ENCODE data around the gene ATP10A. TPM values are rescaled to one million over a fixed set of nuclear protein-coding genes. Genes with fewer than 3 reads are reported as not detected.
A peak's percentile ranks its signal among the peaks of the same experiment; 100 is the strongest.

ATP10A gene
- total and polyA plus RNA-seq, 9 of the 15 experiments (the other 6 are each of a cell fraction or from before 2014, with no cell fraction given): 0.09 TPM; not detected in 8

DNA sequence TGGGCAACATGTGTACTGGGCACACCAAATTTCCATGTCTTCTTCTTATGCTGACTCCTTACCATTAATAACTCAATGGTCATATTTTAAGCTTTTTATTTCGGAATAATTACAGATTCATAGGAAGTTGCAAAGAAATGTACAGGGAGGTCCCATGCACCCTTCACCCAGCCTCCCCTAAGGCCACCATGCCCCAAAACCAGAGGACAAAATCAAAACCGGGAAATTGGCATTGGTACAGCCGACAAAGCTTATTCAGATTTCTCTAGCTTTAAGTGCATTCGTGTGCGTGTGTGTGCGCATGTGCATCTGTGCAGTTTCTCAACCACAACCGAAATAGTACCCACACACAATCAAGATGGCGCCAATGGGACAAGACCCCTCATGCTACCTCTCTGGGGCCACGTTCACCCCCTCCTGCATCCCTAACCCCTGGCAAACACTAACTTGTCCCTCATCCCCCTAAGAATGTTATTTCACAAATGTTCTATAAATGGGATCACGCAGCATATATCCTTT is 23.4 kb downstream of the ATP10A start:
- Histone ChIP-seq H3K36me3 (ENCODE audit: control insufficient read depth, insufficient read depth, low read length) (no peaks in the 10 kb centered on the region), H3K27ac (ENCODE audit: extremely low read depth, low read depth, low read length) (no peak overlapping the region), H2AFZ (ENCODE audit: low read depth, low read length) (no peak overlapping the region), H4K20me1 (replicated peaks; ENCODE audit: control insufficient read depth, insufficient read depth, low read length) (no peaks in the 10 kb centered on the region), H3K4me1 (replicated peaks in 1 of 2; ENCODE audit: control insufficient read depth in 2 of 2, insufficient read depth in 2 of 2, low read length in 2 of 2) (no peaks in the 10 kb centered on the region), H3K9me3 (replicated peaks; ENCODE audit: control insufficient read depth, insufficient read depth, low read depth, low read length) (no peaks in the 10 kb centered on the region), H3K4me2 (ENCODE audit: insufficient read depth, low read length) (no peak overlapping the region), H3K9ac (ENCODE audit: insufficient read depth in 1 of 2, low read depth in 2 of 2, low read length in 2 of 2) (no peak overlapping the region), H3K9me1 (ENCODE audit: control insufficient read depth, insufficient read depth, low read length) (no peaks in the 10 kb centered on the region), H3K27me3 (ENCODE audit: control insufficient read depth in 2 of 2, insufficient read depth in 2 of 2, low read length in 2 of 2) (peaks cover 11 to 23% of the 10 kb centered on the region in 2 experiments; a peak in 3 of 5 replicates), H3K79me2 (ENCODE audit: control insufficient read depth, insufficient read depth, low read length) (no peaks in the 10 kb centered on the region), H3K4me3 (no peak overlapping the region)
- under 1% methylated on average over 10 of the region's 10 CpGs for WGBS (ENCODE audit: insufficient coverage, low coverage, missing lambda C conversion rate)
- ChIA-PET CTCF (ENCODE audit: low intra/inter-chr PET ratio) (no interaction called here), POLR2A (no interaction called here)
- no peak for ATAC-seq
- in situ Hi-C loops (cut with MboI) (no loop called here), intact Hi-C loops (cut with micrococcal nuclease) (no loop called here)
- TF ChIP-seq NRF1 (conservative IDR thresholded peaks at IDR 0.05 in 1 of 2, IDR thresholded peaks at IDR 0.05 in 1 of 2) (peak; percentile 50 to 58; a peak in 3 of 4 replicates), KDM5B (IDR thresholded peaks at IDR 0.05; ENCODE audit: insufficient replicate concordance, low read depth, low read length) (no peak)
- DNase-seq (ENCODE audit: extremely low read depth in 1 of 4, low spot score in 3 of 4): no peak
- BruUV-seq (replicated peaks): no TSS peak
- FAIRE-seq: no peak

DNA sequence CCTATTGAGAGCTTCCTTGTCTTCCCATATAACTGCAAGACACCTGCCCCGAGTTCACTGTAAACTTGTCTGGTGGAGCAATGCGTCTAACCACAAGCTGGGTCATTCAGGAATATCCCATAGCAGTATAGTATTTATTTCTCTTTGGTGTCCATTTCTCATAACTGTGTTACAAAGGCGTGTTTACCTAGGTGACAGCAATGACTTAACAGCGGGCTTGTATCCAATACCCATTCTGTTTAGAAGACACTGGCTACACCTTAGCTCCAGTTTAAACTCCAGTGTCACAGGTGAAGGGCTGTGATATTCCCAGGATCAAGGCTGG is 24.3 kb downstream of the ATP10A start:
- FAIRE-seq (no peak), DNase-seq (ENCODE audit: extremely low read depth in 1 of 4, low spot score in 3 of 4) (no peak), ATAC-seq (no peak)
- no peak overlapping the region for H3K4me2 ChIP-seq (ENCODE audit: insufficient read depth, low read length)
- H3K27ac ChIP-seq (ENCODE audit: extremely low read depth, low read depth, low read length): no peak overlapping the region
- ChIA-PET CTCF (ENCODE audit: low intra/inter-chr PET ratio) (no interaction called here), POLR2A (no interaction called here)
- H3K9me1 ChIP-seq (ENCODE audit: control insufficient read depth, insufficient read depth, low read length): no peaks in the 10 kb centered on the region
- 0 out of 2 replicates have a peak, but pooled peaks cover 4% of the 10 kb centered on the region for H4K20me1 ChIP-seq (replicated peaks; ENCODE audit: control insufficient read depth, insufficient read depth, low read length)
- H3K4me3 ChIP-seq: no peak overlapping the region
- no peaks in the 10 kb centered on the region for H3K36me3 ChIP-seq (ENCODE audit: control insufficient read depth, insufficient read depth, low read length)
- intact Hi-C loops (cut with micrococcal nuclease): no loop called here
- 0% methylated on average over 4 of the region's 4 CpGs for WGBS (ENCODE audit: insufficient coverage, low coverage, missing lambda C conversion rate)
- H3K79me2 ChIP-seq (ENCODE audit: control insufficient read depth, insufficient read depth, low read length): no peaks in the 10 kb centered on the region
- H3K4me1 ChIP-seq (replicated peaks in 1 of 2; ENCODE audit: control insufficient read depth in 2 of 2, insufficient read depth in 2 of 2, low read length in 2 of 2): no peaks in the 10 kb centered on the region
- H3K9ac ChIP-seq (ENCODE audit: insufficient read depth in 1 of 2, low read depth in 2 of 2, low read length in 2 of 2): no peak overlapping the region
- in situ Hi-C loops (cut with MboI): no loop called here
- H3K9me3 ChIP-seq (replicated peaks; ENCODE audit: control insufficient read depth, insufficient read depth, low read depth, low read length): no peaks in the 10 kb centered on the region
- H2AFZ ChIP-seq (ENCODE audit: low read depth, low read length): no peak overlapping the region
- H3K27me3 ChIP-seq (ENCODE audit: control insufficient read depth in 2 of 2, insufficient read depth in 2 of 2, low read length in 2 of 2): peaks cover 11 to 20% of the 10 kb centered on the region in 2 experiments; a peak in 3 of 5 replicates
- BruUV-seq (replicated peaks): no TSS peak
- no peak for TF ChIP-seq ZZZ3 (IDR thresholded peaks at IDR 0.05)
- no peak for TF ChIP-seq MTF1 (CRISPR knock-in tag; IDR thresholded peaks at IDR 0.05; ENCODE audit: borderline replicate concordance)
- no peak for TF ChIP-seq EP400 (IDR thresholded peaks at IDR 0.05)
- TF ChIP-seq, protein P1, sequence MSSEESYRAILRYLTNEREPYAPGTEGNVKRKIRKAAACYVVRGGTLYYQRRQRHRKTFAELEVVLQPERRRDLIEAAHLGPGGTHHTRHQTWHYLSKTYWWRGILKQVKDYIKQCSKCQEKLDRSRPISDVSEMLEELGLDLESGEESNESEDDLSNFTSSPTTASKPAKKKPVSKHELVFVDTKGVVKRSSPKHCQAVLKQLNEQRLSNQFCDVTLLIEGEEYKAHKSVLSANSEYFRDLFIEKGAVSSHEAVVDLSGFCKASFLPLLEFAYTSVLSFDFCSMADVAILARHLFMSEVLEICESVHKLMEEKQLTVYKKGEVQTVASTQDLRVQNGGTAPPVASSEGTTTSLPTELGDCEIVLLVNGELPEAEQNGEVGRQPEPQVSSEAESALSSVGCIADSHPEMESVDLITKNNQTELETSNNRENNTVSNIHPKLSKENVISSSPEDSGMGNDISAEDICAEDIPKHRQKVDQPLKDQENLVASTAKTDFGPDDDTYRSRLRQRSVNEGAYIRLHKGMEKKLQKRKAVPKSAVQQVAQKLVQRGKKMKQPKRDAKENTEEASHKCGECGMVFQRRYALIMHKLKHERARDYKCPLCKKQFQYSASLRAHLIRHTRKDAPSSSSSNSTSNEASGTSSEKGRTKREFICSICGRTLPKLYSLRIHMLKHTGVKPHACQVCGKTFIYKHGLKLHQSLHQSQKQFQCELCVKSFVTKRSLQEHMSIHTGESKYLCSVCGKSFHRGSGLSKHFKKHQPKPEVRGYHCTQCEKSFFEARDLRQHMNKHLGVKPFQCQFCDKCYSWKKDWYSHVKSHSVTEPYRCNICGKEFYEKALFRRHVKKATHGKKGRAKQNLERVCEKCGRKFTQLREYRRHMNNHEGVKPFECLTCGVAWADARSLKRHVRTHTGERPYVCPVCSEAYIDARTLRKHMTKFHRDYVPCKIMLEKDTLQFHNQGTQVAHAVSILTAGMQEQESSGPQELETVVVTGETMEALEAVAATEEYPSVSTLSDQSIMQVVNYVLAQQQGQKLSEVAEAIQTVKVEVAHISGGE (CRISPR knock-in tag; IDR thresholded peaks at IDR 0.05): no peak
- TF ChIP-seq, protein P2, sequence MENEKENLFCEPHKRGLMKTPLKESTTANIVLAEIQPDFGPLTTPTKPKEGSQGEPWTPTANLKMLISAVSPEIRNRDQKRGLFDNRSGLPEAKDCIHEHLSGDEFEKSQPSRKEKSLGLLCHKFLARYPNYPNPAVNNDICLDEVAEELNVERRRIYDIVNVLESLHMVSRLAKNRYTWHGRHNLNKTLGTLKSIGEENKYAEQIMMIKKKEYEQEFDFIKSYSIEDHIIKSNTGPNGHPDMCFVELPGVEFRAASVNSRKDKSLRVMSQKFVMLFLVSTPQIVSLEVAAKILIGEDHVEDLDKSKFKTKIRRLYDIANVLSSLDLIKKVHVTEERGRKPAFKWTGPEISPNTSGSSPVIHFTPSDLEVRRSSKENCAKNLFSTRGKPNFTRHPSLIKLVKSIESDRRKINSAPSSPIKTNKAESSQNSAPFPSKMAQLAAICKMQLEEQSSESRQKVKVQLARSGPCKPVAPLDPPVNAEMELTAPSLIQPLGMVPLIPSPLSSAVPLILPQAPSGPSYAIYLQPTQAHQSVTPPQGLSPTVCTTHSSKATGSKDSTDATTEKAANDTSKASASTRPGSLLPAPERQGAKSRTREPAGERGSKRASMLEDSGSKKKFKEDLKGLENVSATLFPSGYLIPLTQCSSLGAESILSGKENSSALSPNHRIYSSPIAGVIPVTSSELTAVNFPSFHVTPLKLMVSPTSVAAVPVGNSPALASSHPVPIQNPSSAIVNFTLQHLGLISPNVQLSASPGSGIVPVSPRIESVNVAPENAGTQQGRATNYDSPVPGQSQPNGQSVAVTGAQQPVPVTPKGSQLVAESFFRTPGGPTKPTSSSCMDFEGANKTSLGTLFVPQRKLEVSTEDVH (IDR thresholded peaks at IDR 0.05; ENCODE audit: low read depth, partially characterized antibody): no peak
- no peak for TF ChIP-seq SMARCA5 (IDR thresholded peaks at IDR 0.05)
- TF ChIP-seq MIER1 (IDR thresholded peaks at IDR 0.05; ENCODE audit: low read depth): no peak
